ENCODE data around the gene ESRP2.

The ESRP2 gene

GRCh38 chr16:68264128-68265077 is 28.5 kb upstream of the ESRP2 start, which contains the start of gene SLC7A6:
Gene SLC7A6, plus strand, starts transcription at chr16:68264526. Its CDS starts 10,201 bp downstream, at chr16:68274727.
- peak; percentile 78 for TF ChIP-seq CTCF (IDR thresholded peaks at IDR 0.05; ENCODE audit: borderline replicate concordance, control extremely low read depth, extremely low read depth, insufficient read depth, missing control alignments)
- in situ Hi-C loops (cut with MboI; ENCODE audit: low sequenced_read_pairs, unreplicated experiment) = loop anchor here (5.0 kb wide), 1 partner anchor 68 kb away; no protein-coding TSS in a partner anchor
- DNase-seq (ENCODE audit: low spot score) = peak; percentile 92

DNA sequence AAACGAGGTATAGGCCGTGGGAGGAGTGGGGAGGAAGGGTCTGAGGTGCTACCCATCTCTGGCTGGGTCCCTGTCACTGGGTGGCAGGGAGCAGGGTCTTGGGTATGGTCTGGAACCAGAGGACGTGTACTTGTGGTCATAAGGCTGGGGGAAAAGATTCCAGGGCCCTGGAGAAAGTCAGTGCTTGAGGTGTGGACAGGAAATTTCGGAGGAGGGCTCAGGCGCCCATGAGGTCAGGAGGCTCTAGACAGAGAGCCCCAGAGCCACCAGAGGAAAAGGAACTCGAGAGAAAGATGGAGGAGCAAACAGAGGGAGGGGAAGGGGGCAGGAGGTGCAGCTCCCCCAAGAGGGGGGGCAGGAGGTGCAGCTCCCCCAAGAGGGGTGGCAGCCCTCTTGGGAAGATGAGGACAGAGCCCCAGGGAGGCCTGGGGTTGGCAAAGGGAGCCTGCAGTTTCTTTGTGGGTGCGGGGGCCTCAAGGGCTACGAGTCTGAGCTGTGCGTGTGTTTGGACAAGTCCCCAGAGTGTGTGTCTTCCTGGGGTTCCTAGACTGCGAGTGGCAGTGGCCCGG is 27.7 kb upstream of the ESRP2 start:
- no peak for TF ChIP-seq CTCF (IDR thresholded peaks at IDR 0.05; ENCODE audit: borderline replicate concordance, control extremely low read depth, extremely low read depth, insufficient read depth, missing control alignments)
- in situ Hi-C loops (cut with MboI; ENCODE audit: low sequenced_read_pairs, unreplicated experiment) = loop anchor here (5.0 kb wide), 1 partner anchor 69 kb away; no protein-coding TSS in a partner anchor
- no peak for DNase-seq (ENCODE audit: low spot score)

DNA sequence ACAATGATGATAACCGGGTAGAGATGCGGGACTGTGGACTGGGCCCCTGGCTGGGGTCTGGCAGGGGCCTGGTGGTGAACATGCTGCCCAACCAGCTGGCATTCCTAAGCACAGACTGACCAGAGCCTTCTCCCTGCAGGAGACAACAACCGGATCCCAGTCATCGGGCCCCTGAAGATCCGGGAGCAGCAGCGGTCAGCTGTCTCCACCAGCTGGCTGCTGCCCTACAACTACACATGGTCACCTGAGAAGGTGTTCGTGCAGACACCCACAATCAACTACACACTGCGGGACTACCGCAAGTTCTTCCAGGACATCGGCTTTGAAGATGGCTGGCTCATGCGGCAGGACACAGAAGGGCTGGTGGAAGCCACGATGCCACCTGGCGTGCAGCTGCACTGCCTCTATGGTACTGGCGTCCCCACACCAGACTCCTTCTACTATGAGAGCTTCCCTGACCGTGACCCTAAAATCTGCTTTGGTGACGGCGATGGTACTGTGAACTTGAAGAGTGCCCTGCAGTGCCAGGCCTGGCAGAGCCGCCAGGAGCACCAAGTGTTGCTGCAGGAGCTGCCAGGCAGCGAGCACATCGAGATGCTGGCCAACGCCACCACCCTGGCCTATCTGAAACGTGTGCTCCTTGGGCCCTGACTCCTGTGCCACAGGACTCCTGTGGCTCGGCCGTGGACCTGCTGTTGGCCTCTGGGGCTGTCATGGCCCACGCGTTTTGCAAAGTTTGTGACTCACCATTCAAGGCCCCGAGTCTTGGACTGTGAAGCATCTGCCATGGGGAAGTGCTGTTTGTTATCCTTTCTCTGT is 23.3 kb upstream of the ESRP2 start:
- in situ Hi-C loops (cut with MboI; ENCODE audit: low sequenced_read_pairs, unreplicated experiment) = no loop called here
- no peak for DNase-seq (ENCODE audit: low spot score)
- TF ChIP-seq CTCF (IDR thresholded peaks at IDR 0.05; ENCODE audit: borderline replicate concordance, control extremely low read depth, extremely low read depth, insufficient read depth, missing control alignments) = no peak

DNA sequence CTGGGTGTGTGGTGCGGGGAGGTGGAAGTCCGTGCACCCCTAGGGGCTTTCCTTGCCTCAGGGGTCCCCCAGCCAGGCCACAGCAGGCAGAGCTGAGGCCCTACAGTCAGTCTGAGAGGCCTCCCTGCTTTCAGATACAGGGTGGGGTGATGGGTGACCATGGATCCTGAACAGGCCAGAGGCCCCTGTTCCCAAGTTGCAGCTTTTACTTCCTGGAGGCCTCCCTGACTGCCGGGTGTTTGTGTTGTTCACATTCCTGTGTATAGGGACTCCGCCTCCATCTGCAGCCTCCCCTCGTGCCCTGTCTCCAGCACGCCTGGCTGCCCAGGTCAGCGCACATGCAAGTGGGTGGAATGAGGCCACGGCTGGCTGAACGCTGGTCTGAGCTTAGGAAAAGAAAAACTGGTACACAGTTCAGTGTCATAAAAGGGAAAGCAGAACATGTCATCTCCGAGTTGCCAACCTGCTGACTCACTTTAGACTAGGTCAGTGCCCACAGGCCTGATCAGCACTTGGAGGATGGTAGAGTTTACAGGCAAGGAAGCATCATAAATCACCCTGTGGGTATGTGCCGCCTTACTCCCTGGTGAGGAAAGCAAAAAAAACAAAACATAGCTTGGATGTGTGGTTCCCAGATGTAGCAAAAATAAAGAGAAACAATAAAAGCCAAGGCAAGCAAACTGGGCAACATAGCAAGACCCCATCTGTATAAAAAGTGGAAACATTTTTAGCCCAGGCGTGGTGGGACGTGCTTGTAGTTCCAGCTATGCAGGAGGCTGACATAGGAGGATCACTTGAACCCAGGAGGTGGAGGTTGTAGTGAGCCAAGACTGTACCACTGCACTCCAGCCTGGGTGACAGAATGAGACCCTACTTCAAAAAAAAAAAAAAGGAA is 22.2 kb upstream of the ESRP2 start:
- in situ Hi-C loops (cut with MboI; ENCODE audit: low sequenced_read_pairs, unreplicated experiment) = no loop called here
- DNase-seq (ENCODE audit: low spot score) = no peak
- TF ChIP-seq CTCF (IDR thresholded peaks at IDR 0.05; ENCODE audit: borderline replicate concordance, control extremely low read depth, extremely low read depth, insufficient read depth, missing control alignments) = no peak

- in situ Hi-C loops (cut with MboI; ENCODE audit: low sequenced_read_pairs, unreplicated experiment) = no loop called here
- TF ChIP-seq CTCF (IDR thresholded peaks at IDR 0.05; ENCODE audit: borderline replicate concordance, control extremely low read depth, extremely low read depth, insufficient read depth, missing control alignments) = no peak
- peak; percentile 83 for DNase-seq (ENCODE audit: low spot score)
These were observed 21.5 kb upstream of the ESRP2 start for GRCh38 chr16:68257251-68257905.
